Measurements from ENCODE around the gene S100A14. TPM values are rescaled to one million over a fixed set of nuclear protein-coding genes. Genes with fewer than 3 reads are reported as not detected.

S100A14 gene
- total and polyA plus RNA-seq, 12 donors, result 0.32 to 2.2 (median 0.88) TPM; not detected in 7

GRCh38 chr1:153649137-153649862, 33.2 kb upstream of the S100A14 start:
- no peak for DNase-seq
- Histone ChIP-seq H3K4me1 (replicated peaks in 1 of 2) (peaks cover 9 to 14% of the 10 kb centered on the region in 2 donors), H3K4me3 (no peak overlapping the region), H3K9me3 (replicated peaks in 1 of 3) (no peaks in the 10 kb centered on the region), H3K27me3 (no peaks in the 10 kb centered on the region), H3K36me3 (replicated peaks in 1 of 2) (peaks cover 0 to 21% of the 10 kb centered on the region in 2 donors), H3K27ac (no peak overlapping the region)
- intact Hi-C loops (cut with DNase I), result no loop called here
- whole genome bisulfite sequencing, 4 donors, result 42 to 76% (median 49%) methylated on average over 3 of the region's 3 CpGs
- TF ChIP-seq CTCF (IDR thresholded peaks at IDR 0.05), result no peak
- TF ChIP-seq POLR2A (IDR thresholded peaks at IDR 0.05), result no peak

- Histone ChIP-seq H3K36me3 (replicated peaks in 1 of 2) (peaks cover 0 to 32% of the 10 kb centered on the region in 2 donors), H3K9me3 (replicated peaks in 1 of 3) (no peaks in the 10 kb centered on the region), H3K27me3 (no peaks in the 10 kb centered on the region), H3K4me1 (replicated peaks in 1 of 2) (peaks cover 13 to 17% of the 10 kb centered on the region in 2 donors), H3K4me3 (no peak overlapping the region), H3K27ac (no peak overlapping the region)
- intact Hi-C loops (cut with DNase I), result no loop called here
- WGBS, 4 donors, result 77 to 88% (median 85%) methylated on average over 7 to 10 of the region's 10 CpGs
- TF ChIP-seq CTCF (IDR thresholded peaks at IDR 0.05) (no peak), POLR2A (IDR thresholded peaks at IDR 0.05) (no peak)
- peak in 1 of 7 donors; percentile 14 for DNase-seq
Measured at GRCh38 chr1:153648000-153648643, 32.0 kb upstream of the S100A14 start.

GRCh38 chr1:153647346-153647714, 31.2 kb upstream of the S100A14 start:
- TF ChIP-seq POLR2A (IDR thresholded peaks at IDR 0.05), result no peak
- TF ChIP-seq CTCF (IDR thresholded peaks at IDR 0.05), result no peak
- DNase-seq, result no peak
- Histone ChIP-seq H3K4me3 (no peak overlapping the region), H3K27me3 (no peaks in the 10 kb centered on the region), H3K9me3 (replicated peaks in 1 of 3) (no peaks in the 10 kb centered on the region), H3K27ac (peak overlapping the region in 1 of 5 donors; percentile 62), H3K4me1 (replicated peaks in 1 of 2) (peaks cover 5 to 11% of the 10 kb centered on the region in 2 donors), H3K36me3 (replicated peaks in 1 of 2) (peaks cover 0 to 40% of the 10 kb centered on the region in 2 donors)
- 49 to 80% (median 63%) methylated on average over 1 to 2 of the region's 2 CpGs for WGBS, 4 donors
- intact Hi-C loops (cut with DNase I), result no loop called here

GRCh38 chr1:153646672-153647345, 30.7 kb upstream of the S100A14 start:
- no peak overlapping the region for H3K4me3 ChIP-seq
- TF ChIP-seq POLR2A (IDR thresholded peaks at IDR 0.05), result no peak
- no peak for TF ChIP-seq CTCF (IDR thresholded peaks at IDR 0.05)
- intact Hi-C loops (cut with DNase I), result no loop called here
- H3K36me3 ChIP-seq (replicated peaks in 1 of 2), result peaks cover 0 to 46% of the 10 kb centered on the region in 2 donors
- WGBS, 4 donors, result 78 to 87% (median 84%) methylated on average over 5 of the region's 5 CpGs
- peaks cover 5 to 11% of the 10 kb centered on the region in 2 donors for H3K4me1 ChIP-seq (replicated peaks in 1 of 2)
- H3K27ac ChIP-seq, result peak overlapping the region in 1 of 5 donors; percentile 62
- no peaks in the 10 kb centered on the region for H3K27me3 ChIP-seq
- H3K9me3 ChIP-seq (replicated peaks in 1 of 3), result no peaks in the 10 kb centered on the region
- DNase-seq, result peak in 2 of 7 donors; percentile 32 to 50

Data from adrenal gland (tissue), 12 donors.